A549 treated with AZD2906 at 1 μM for 4 hours (cell line): ENCODE data around the gene PABPC1L2A. TPM values are rescaled to one million over a fixed set of nuclear protein-coding genes. Genes with fewer than 3 reads are reported as not detected.

Experiments used
- total RNA-seq: library from RNA; stranded (reverse); fragments of 200-300 nt; extraction: Qiagen RNA extraction; gene quantifications from 5 replicates; pipeline ENCODE4 v1.2.3, GENCODE V29; 2022

Gene PABPC1L2A
- not detected in 5 replicates for total RNA-seq

DNA sequence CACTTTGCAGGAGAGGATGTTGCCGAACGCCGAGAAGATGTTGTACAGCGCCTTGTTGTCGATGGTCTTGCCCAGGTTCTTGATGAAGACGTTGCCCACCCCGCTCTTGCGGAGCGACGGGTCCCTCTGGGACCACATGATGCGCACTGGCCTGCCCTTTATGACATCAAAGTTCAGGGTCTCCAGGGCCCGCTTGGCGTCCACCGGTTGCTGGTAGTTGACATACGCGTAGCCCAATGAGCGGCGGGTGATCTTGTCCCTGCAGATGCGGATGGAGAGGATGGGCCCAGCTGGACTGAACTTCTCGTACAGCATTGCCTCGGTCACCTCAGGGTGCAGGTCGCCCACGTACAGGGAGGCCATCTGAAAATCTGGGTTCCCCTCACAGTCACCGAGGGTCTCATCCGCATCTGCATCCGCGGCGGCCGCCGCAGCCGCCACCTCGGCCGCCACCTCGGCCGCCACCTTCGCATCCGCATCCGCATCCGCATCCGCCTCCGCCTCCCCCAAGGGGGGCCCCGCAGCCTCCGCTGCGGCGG is at the start of gene PABPC1L2A:
TSS of gene PABPC1L2A (minus strand) at position 489 of the 539 bp plus-strand sequence. CDS start at position 363, 126 bp downstream.

Other genes with a start within 250 kb of the PABPC1L2A start
- gene FAM236C, start 166.9 kb downstream of the PABPC1L2A start, total RNA-seq = not detected in 5 replicates
- gene FAM236A, start 141.3 kb downstream of the PABPC1L2A start, total RNA-seq = not detected in 5 replicates
- gene DMRTC1, start 135.7 kb downstream of the PABPC1L2A start, total RNA-seq = not detected in 5 replicates
- 0.03 TPM in 1 of 5 replicates, not detected in the others for gene PABPC1L2B, start 76.6 kb downstream of the PABPC1L2A start, total RNA-seq
- gene NAP1L2, start 135.3 kb upstream of the PABPC1L2A start, total RNA-seq = 0.94 to 1.1 TPM (median 1.0 TPM) in 5 replicates